ENCODE measurements around the gene KMT2D. TPM values are rescaled to one million over a fixed set of nuclear protein-coding genes. Genes with fewer than 3 reads are reported as not detected.
A peak's percentile ranks its signal among the peaks of the same experiment; 100 is the strongest.

The KMT2D gene
- total and polyA plus RNA-seq, 2 experiments from 2014 or later, result 8.2 to 10.3 TPM

GRCh38 chr12:49098035-49098451 is 37.4 kb upstream of the KMT2D start:
- Histone ChIP-seq H3K9ac (no peak overlapping the region), H4K20me1 (ENCODE audit: insufficient read depth) (no peaks in the 10 kb centered on the region), H3F3A (ENCODE audit: insufficient read depth) (0 out of 2 replicates have a peak, but pooled peaks cover 16% of the 10 kb centered on the region), H3K27me3 (replicated peaks; ENCODE audit: insufficient read depth) (peaks cover 18% of the 10 kb centered on the region), H3K4me3 (no peak overlapping the region), H2AFZ (no peak overlapping the region), H3K9me3 (ENCODE audit: low read depth) (no peaks in the 10 kb centered on the region), H3K79me2 (ENCODE audit: insufficient read depth) (peaks cover 6% of the 10 kb centered on the region; the same call in 1 of the 2 replicates), H3K9me2 (ENCODE audit: insufficient read depth) (no peaks in the 10 kb centered on the region), H3K4me2 (ENCODE audit: unreplicated experiment) (no peak overlapping the region), H3K27ac (no peak overlapping the region), H3K36me3 (ENCODE audit: low read depth) (peaks cover 14% of the 10 kb centered on the region), H3K4me1 (ENCODE audit: insufficient read depth) (0 out of 2 replicates have a peak, but pooled peaks cover 4% of the 10 kb centered on the region)
- TF ChIP-seq EZH2phosphoT487 (IDR thresholded peaks at IDR 0.05; ENCODE audit: insufficient read depth, low read depth) (no peak), EZH2 (IDR thresholded peaks at IDR 0.05; ENCODE audit: insufficient read depth, poor library complexity, severe bottlenecking) (no peak)
- 65 to 69% methylated on average over 4 of the region's 4 CpGs for WGBS, 2 experiments (ENCODE audit: low coverage in 1 of 2, low lambda C conversion rate in 2 of 2, missing lambda C conversion rate in 2 of 2)
- DNase-seq, result peak; percentile 50
- in situ Hi-C loops (cut with MboI), result loop anchor here (10.0 kb wide), 1 partner anchor 137 kb away; no protein-coding TSS in a partner anchor

GRCh38 chr12:49097381-49097780 is 36.8 kb upstream of the KMT2D start:
- Histone ChIP-seq H3K9me2 (ENCODE audit: insufficient read depth) (no peaks in the 10 kb centered on the region), H3K27ac (no peak overlapping the region), H3K36me3 (ENCODE audit: low read depth) (peaks cover 11% of the 10 kb centered on the region), H3K4me3 (no peak overlapping the region), H3K9ac (no peak overlapping the region), H2AFZ (no peak overlapping the region), H3K9me3 (ENCODE audit: low read depth) (no peaks in the 10 kb centered on the region), H3K4me2 (ENCODE audit: unreplicated experiment) (no peak overlapping the region), H3K79me2 (ENCODE audit: insufficient read depth) (no peaks in the 10 kb centered on the region), H4K20me1 (ENCODE audit: insufficient read depth) (no peaks in the 10 kb centered on the region), H3K27me3 (replicated peaks; ENCODE audit: insufficient read depth) (peaks cover 19% of the 10 kb centered on the region), H3K4me1 (ENCODE audit: insufficient read depth) (peaks cover 7% of the 10 kb centered on the region; the same call in 1 of the 2 replicates), H3F3A (ENCODE audit: insufficient read depth) (0 out of 2 replicates have a peak, but pooled peaks cover 16% of the 10 kb centered on the region)
- 84 to 88% methylated on average over 3 of the region's 3 CpGs for WGBS, 2 experiments (ENCODE audit: low coverage in 1 of 2, low lambda C conversion rate in 2 of 2, missing lambda C conversion rate in 2 of 2)
- DNase-seq, result no peak
- in situ Hi-C loops (cut with MboI), result loop anchor here (10.0 kb wide), 1 partner anchor 137 kb away; no protein-coding TSS in a partner anchor
- TF ChIP-seq EZH2 (IDR thresholded peaks at IDR 0.05; ENCODE audit: insufficient read depth, poor library complexity, severe bottlenecking) (no peak), EZH2phosphoT487 (IDR thresholded peaks at IDR 0.05; ENCODE audit: insufficient read depth, low read depth) (no peak)

- Histone ChIP-seq H3K27me3 (replicated peaks; ENCODE audit: insufficient read depth) (peaks cover 19% of the 10 kb centered on the region), H4K20me1 (ENCODE audit: insufficient read depth) (no peaks in the 10 kb centered on the region), H3K4me2 (ENCODE audit: unreplicated experiment) (no peak overlapping the region), H3K36me3 (ENCODE audit: low read depth) (peaks cover 3% of the 10 kb centered on the region; the same call in 1 of the 2 replicates), H3K27ac (no peak overlapping the region), H3F3A (ENCODE audit: insufficient read depth) (peaks cover 16% of the 10 kb centered on the region; the same call in 1 of the 2 replicates), H3K9me2 (ENCODE audit: insufficient read depth) (no peaks in the 10 kb centered on the region), H3K4me1 (ENCODE audit: insufficient read depth) (peaks cover 14% of the 10 kb centered on the region; the same call in 1 of the 2 replicates), H3K4me3 (no peak overlapping the region), H3K79me2 (ENCODE audit: insufficient read depth) (no peaks in the 10 kb centered on the region), H2AFZ (no peak overlapping the region), H3K9ac (no peak overlapping the region), H3K9me3 (ENCODE audit: low read depth) (no peaks in the 10 kb centered on the region)
- no peak for TF ChIP-seq EZH2 (IDR thresholded peaks at IDR 0.05; ENCODE audit: insufficient read depth, poor library complexity, severe bottlenecking)
- TF ChIP-seq EZH2phosphoT487 (IDR thresholded peaks at IDR 0.05; ENCODE audit: insufficient read depth, low read depth), result no peak
- DNase-seq, result no peak
- WGBS, 2 experiments (ENCODE audit: low coverage in 1 of 2, low lambda C conversion rate in 2 of 2, missing lambda C conversion rate in 2 of 2), result 63 to 72% methylated on average over 2 of the region's 2 CpGs
- in situ Hi-C loops (cut with MboI), result loop anchor here (10.0 kb wide), 1 partner anchor 140 kb away; no protein-coding TSS in a partner anchor
Measured at GRCh38 chr12:49094975-49095365, 34.4 kb upstream of the KMT2D start.

GRCh38 chr12:49094160-49094974 is 33.8 kb upstream of the KMT2D start, which contains the start of gene DHH:
Gene DHH (minus strand): TSS chr12:49094801. CDS start chr12:49094512, 289 bp downstream.
- Histone ChIP-seq H3K27me3 (replicated peaks; ENCODE audit: insufficient read depth) (peaks cover 19% of the 10 kb centered on the region), H3K9me3 (ENCODE audit: low read depth) (no peaks in the 10 kb centered on the region), H4K20me1 (ENCODE audit: insufficient read depth) (no peaks in the 10 kb centered on the region), H3K4me1 (ENCODE audit: insufficient read depth) (peaks cover 14% of the 10 kb centered on the region; the same call in 1 of the 2 replicates), H3K9ac (no peak within 1 kb of the TSS), H3K36me3 (ENCODE audit: low read depth) (peaks cover 3% of the 10 kb centered on the region; the same call in 1 of the 2 replicates), H3K4me2 (ENCODE audit: unreplicated experiment) (peak within 1 kb of the TSS; percentile 37), H3K27ac (no peak within 1 kb of the TSS), H3K79me2 (ENCODE audit: insufficient read depth) (no peaks in the 10 kb centered on the region), H3K9me2 (ENCODE audit: insufficient read depth) (no peaks in the 10 kb centered on the region), H3K4me3 (0 out of 2 replicates have a peak within 1 kb of the TSS, but pooled peaks have one; percentile 11), H2AFZ (no peak within 1 kb of the TSS), H3F3A (ENCODE audit: insufficient read depth) (peaks cover 16% of the 10 kb centered on the region; the same call in 1 of the 2 replicates)
- WGBS, 2 experiments (ENCODE audit: low coverage in 1 of 2, low lambda C conversion rate in 2 of 2, missing lambda C conversion rate in 2 of 2), result 6 to 7% methylated on average over 38 to 49 of the region's 49 CpGs
- peak; percentile 34 for DNase-seq
- in situ Hi-C loops (cut with MboI), result loop anchor here (10.0 kb wide), 1 partner anchor 140 kb away; no protein-coding TSS in a partner anchor
- TF ChIP-seq EZH2phosphoT487 (IDR thresholded peaks at IDR 0.05; ENCODE audit: insufficient read depth, low read depth), result no peak
- TF ChIP-seq EZH2 (IDR thresholded peaks at IDR 0.05; ENCODE audit: insufficient read depth, poor library complexity, severe bottlenecking), result peak; percentile 86

Measured in GM23248 (cell line).